ENCODE results near the gene PDE10A.

The PDE10A gene

DNA sequence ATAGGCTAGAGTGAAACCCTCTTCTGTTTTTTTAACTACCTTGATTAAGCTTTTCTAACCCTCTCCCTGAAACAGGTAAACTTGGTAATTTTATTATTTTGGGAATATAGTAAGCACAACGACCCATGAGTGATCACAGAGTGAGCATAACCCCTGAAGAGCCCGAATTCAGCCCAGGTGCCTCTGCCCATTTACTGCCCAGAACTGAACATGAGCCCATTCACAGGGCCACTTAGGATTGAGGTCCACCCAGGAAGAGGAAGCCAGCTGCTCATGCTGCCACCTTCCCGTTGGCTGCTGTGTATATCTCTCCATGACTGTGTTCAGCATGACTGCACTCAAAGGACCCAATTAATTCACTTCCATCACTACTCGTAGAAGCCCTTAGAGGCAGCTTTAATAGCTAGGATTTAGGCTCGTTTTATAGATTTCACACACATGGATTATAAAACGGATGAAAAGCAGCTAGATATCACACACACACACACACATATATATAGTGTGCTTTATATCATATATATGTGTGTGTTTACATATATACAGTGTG lies 8.3 kb upstream of the PDE10A start:
- TF ChIP-seq, protein P1, sequence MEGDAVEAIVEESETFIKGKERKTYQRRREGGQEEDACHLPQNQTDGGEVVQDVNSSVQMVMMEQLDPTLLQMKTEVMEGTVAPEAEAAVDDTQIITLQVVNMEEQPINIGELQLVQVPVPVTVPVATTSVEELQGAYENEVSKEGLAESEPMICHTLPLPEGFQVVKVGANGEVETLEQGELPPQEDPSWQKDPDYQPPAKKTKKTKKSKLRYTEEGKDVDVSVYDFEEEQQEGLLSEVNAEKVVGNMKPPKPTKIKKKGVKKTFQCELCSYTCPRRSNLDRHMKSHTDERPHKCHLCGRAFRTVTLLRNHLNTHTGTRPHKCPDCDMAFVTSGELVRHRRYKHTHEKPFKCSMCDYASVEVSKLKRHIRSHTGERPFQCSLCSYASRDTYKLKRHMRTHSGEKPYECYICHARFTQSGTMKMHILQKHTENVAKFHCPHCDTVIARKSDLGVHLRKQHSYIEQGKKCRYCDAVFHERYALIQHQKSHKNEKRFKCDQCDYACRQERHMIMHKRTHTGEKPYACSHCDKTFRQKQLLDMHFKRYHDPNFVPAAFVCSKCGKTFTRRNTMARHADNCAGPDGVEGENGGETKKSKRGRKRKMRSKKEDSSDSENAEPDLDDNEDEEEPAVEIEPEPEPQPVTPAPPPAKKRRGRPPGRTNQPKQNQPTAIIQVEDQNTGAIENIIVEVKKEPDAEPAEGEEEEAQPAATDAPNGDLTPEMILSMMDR (IDR thresholded peaks at IDR 0.05; ENCODE audit: control insufficient read depth, extremely low read depth, insufficient read depth), result no peak
- no peak overlapping the region for H3K4me3 ChIP-seq (ENCODE audit: low read depth, low read length)
- no peak for DNase-seq (ENCODE audit: low read depth)

DNA sequence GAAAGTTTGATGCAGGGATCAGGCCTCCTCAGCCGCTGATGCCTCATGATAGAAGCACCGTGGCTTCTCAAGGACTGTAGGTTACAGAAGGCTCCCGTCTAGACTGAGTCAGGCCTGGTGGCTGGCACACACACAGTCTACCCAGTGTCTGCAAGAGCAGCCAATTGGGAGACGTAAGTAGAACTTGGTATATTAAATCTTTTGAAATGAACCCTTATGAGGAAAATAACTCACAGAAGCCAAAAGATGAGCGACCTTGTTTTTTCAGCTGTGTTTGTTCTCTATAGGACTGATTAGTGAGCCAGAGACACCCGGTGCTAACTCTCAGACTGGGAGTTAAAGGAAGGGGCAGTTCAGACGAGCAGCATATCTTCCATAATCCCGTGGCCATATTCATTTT lies 5.9 kb upstream of the PDE10A start:
- no peak overlapping the region for H3K4me3 ChIP-seq (ENCODE audit: low read depth, low read length)
- TF ChIP-seq, protein P1 (IDR thresholded peaks at IDR 0.05; ENCODE audit: control insufficient read depth, extremely low read depth, insufficient read depth), result no peak
- peak; percentile 63 for DNase-seq (ENCODE audit: low read depth)

DNA sequence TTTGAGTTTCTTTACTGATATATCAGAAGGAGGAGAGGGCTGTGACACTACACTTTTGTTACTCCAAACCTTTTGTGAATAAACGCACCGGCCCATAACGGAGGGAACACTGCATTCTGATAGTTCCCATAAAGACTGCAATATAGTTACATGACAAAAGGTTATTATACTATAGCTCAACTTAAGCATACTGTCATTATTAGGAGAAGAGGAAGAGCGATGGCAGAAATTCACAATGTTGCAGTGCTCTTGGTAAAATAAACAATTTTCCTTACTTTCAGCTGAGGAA lies 2.3 kb upstream of the PDE10A start:
- H3K4me3 ChIP-seq (ENCODE audit: low read depth, low read length), result no peak overlapping the region
- TF ChIP-seq, protein P1 (IDR thresholded peaks at IDR 0.05; ENCODE audit: control insufficient read depth, extremely low read depth, insufficient read depth), result no peak
- no peak for DNase-seq (ENCODE audit: low read depth)

DNA sequence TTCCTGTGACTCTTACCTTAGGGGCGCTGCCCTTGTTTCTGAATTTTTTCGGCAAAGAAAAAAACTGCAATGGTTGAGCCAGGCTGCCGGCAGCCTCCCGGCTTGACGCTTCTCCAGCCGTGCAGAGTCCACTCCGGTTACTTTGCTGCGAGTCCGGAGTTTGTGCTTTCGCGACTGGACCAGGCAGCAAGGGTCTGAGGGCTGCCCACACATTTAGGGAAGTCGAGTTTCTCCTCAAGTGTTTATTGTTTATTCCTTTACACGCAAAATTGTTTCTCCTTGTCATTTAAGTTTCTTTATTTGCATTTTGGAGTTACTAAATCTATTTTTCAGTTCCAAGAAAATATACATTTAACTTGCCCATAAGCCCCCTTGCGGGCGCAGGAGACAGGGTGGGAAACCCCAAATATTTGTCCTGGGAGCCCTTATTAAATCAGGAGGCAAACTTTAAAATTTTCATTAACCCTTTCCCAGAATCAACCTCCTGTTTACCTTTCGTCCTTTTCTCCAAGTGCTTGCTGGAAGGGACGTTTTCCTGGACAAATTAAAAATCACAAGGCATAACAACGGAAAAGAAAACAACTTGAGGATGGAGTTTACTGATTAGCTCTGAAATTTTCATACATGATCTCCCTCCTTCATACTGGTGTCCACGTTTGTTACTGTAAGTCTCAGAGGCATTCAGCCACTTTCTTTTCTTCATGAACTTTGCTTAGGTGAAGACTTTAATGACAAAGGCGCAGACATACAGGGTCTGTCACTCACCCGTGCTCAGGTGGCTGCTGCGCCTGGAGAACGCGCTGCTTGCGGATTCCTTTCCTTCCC lies 1.7 kb upstream of the PDE10A start:
- TF ChIP-seq, protein P1 (IDR thresholded peaks at IDR 0.05; ENCODE audit: control insufficient read depth, extremely low read depth, insufficient read depth), result no peak
- DNase-seq (ENCODE audit: low read depth), result no peak
- H3K4me3 ChIP-seq (ENCODE audit: low read depth, low read length), result peak overlapping the region; percentile 84; the same call in 1 of the 2 replicates

DNA sequence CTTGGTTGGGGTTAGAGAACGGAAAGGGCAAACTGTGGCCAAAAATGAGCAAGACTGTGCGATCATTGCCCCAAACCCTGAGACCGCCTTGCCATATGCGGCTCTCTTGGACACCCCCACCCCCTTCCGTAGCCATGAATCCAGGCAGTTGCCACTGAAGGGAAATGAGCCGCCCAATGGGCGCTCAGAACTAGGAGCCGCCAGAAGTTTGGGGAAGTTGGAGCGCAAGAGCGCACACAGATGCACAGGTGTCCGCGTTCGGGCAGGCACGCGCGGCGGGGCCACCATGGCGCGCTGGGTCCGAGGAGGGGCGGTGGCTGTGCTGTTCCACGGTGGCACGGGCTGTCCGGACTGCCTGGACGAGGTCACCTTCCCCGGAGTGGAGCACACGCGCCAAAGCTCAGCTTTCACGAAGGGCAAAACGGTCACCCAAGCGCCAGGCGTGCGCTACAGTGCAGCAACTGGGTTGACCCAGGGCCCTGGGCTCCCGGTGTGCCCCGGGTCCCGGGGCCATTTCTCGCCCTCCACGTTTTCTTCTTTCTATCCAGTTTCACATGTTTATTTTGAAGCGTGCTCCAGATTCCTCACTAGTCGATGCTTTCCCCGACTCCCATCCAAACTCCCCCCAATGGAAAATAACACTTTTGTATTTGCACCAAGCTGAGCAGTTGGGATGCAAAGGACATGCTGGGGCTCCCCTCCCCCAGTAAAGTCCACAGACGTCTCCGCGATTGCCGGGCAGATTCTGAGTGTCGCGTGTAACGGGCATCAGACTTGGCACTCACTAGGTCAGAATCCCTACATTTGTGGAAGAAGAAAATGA lies 906 bp upstream of the PDE10A start:
- H3K4me3 ChIP-seq (ENCODE audit: low read depth, low read length), result peak overlapping the region; percentile 84
- TF ChIP-seq, protein P1 (IDR thresholded peaks at IDR 0.05; ENCODE audit: control insufficient read depth, extremely low read depth, insufficient read depth), result no peak
- no peak for DNase-seq (ENCODE audit: low read depth)

DNA sequence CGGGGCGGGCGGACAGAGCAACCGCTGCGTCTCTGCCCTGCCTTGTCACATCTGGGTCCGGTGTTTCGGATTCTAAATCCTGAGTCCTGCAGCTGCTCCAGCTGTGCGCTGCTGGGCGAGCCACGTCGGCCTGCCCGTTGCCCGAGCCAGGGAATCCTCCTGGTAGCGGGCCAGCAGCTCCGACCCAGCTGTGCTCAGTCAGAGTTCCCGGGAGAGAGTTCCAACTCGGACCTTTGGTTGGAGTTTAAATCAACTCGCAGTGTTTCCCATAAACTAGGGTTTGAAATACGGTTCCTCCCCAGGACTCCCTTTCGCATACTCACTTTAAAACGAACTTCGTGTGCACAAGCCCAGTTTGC lies 315 bp upstream of the PDE10A start:
- DNase-seq (ENCODE audit: low read depth), result no peak

More for the DNA sequence above, 315 bp upstream of the PDE10A start:
- TF ChIP-seq, protein P1 (IDR thresholded peaks at IDR 0.05; ENCODE audit: control insufficient read depth, extremely low read depth, insufficient read depth), result no peak
- H3K4me3 ChIP-seq (ENCODE audit: low read depth, low read length), result peak overlapping the region; percentile 84

Data from LNCaP clone FGC (cell line).